NCI-H1694 treated with DMSO at 0.1 percent for 48 hours (cell line): Measurements from ENCODE around the gene HLA-C.
"Not testable (repeated sequence)": the region's sequence is repeated elsewhere in the genome, so short reads cannot be mapped to it uniquely, and the experiment has no call there.

Source experiments
- DNase-seq: peaks from one replicate; lab custom pipeline; 2025; lab: John Stamatoyannopoulos, UW

The HLA-C gene

DNA sequence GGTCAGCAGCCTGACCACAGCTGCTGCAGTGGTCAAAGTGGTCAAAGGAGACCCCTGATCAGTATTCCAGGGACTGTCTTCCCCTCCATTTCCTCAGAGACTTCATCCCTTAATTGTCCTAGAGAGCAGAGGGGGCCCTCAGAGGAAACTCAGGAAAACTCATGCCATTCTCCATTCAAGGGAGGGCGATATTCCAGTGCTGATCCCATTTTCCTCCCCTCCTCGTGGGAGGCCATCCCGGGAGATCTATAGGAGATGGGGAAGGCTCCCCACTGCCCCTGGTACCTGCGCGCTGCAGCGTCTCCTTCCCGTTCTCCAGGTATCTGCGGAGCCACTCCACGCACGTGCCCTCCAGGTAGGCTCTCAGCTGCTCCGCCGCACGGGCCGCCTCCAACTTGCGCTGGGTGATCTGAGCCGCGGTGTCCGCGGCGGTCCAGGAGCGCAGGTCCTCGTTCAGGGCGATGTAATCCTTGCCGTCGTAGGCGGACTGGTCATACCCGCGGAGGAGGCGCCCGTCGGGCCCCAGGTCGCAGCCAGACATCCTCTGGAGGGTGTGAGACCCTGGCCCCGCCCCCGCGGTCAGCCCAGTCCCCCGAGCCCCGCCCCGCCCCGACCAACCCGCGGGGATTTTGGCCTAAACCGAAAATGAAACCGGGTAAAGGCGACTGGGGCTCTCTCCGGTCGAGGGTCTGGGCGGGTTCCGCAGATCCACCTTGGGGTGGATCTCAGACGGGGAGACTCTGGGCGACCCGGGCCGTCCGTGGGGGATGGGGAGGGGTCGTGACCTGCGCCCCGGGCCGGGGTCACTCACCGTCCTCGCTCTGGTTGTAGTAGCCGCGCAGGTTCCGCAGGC, 878 bp downstream of the HLA-C start:
- DNase-seq = no peak

DNA sequence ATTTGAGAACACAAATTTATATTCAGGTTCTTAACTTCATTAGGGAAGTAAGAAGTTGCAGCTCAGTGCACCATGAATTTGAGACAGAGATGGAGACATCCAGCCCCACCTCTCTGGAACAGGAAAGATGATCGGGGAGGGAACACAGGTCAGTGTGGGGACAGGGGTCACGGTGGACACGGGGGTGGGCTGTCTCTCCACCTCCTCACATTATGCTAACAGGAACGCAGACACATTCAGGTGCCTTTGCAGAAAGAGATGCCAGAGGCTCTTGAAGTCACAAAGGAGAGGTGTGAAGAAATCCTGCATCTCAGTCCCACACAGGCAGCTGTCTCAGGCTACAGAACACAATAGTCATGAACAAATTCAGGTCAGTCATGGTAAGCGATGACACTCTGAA, 3.1 kb downstream of the HLA-C start:
- no peak for DNase-seq

DNA sequence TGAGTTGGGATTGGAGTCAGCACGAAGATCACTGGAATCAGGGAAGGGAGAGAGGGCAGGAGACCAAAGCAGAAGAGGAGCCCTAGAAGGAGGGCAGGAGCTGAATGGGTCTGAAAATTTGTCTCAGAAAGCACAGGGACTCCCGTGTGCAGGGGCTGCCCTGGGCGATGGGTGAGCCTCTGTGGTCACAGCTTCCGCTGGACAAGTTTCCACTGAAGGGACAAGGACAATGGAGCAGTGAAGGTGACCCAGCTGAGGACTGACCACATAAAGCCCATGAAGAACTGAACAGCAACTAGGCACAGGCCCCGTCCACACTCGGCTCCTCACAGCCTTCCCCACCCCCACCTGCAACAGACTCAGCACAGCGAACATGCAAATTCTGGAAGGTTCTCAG, 3.5 kb downstream of the HLA-C start:
- DNase-seq = no peak

DNA sequence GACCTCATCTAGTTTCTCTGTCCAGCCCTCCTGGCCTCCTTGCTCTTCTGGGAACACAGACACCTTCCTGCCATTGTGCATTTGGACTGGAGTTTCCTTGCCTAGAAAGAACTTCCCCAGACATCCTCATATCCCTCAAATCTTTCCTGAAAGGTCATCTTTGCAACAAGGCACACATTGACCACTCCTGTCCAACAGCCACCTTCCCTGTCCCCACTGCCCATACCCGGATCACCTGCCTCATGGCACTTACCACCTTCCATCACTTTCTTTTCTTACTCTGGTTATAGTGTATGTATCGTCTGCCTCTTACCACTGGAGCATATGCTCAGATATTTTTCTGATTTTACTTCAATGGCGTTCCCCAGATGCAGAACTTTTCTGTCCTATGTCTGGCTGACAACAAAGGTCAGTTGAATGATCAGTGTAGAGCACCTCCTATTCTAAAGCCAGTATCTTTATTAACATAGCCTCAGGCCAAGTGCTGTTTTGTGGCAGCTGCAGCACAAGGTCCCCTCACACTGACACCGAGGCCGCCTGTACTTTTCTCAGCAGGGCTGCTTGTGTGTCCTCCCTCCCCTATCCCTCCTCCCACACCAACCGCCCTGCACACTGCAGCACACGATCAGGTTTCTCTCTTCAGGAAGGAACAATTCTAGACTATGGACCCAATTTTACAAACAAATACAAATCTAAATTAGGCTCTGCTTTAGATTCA, 4.1 kb downstream of the HLA-C start:
- no peak for DNase-seq

DNA sequence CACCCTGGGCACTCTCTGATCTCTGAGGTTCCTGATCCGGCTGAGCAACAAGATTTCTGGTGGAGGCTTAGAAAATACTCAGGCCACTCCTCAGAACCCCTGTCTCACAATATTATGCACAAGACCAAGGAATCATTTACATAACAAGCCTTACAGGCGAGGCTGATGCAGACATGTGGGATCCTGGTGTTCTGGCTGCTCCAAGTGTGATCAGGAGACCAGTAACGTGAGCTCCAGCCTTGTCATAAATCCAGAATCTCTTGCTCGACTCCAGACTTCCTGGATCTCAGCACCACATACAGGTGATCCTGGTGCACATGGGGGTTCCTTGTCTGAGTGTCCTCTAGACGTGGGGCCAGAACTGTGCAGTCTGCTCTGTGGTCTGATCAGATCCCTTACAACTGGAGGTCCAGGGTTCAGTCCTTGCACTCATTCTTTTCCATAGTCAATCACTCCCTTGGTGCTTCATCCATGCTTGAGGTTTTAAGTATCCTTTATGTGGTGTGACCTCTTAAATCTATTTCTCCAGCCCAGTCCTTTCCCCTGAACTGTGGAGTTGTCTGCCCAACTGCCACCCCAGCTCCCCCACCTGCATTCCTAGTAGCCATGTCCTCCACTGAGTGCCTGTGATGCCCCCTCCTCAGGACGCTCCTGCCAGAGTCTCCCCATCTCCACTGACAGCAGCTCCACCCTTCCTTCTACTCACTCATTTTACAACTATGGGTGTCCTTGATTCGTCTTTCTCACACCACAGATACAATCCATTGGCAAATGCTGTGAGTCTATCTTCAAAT, 5.1 kb downstream of the HLA-C start:
- no peak for DNase-seq

DNA sequence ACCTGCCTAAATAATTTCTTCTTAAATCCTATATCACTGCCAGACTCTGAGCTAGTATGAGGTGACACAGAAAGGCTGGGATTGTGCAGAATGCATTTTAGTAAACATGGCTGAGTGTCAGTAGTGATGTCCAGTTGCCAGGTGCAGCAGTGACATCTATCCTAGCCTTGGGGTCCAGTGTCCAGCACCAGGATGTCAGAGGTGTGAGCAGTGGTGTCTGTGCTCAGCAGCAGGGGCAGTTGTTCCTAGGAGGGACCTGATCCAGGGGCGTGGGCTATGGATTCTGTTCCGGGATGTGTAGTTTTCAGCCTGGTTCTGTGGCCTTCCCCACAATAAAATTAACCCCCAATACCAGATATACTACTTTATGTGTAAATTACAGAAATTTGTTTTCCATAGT, 6.0 kb downstream of the HLA-C start:
- no peak for DNase-seq

DNA sequence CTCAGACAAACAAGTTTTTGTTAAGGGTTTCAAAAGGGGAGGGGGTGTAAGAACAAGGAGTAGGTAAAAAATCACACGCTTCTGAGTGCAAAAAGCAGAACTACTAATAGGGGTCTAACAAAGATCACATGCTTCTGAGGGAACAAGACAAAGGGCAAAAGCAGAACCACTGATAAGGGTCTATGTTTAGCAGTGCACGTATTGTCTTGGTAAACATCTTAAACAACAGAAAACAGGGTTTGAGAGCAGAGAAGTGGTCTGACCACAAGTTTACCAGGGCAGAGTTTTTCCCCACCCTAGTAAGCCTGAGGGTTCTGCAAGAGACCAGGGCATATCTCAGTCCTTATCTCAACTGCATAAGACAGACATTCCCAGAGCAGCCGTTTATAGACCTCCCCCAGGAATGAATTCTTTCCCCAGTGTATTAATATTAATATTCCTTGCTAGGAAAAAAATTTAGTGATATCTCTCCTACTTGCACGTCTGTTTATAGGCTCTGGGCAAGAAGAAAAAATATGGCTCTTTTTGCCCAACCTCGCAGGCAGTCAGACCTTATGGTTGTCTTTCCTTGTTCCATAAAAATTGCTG, 8.5 kb downstream of the HLA-C start:
- not testable (repeated sequence) for DNase-seq

DNA sequence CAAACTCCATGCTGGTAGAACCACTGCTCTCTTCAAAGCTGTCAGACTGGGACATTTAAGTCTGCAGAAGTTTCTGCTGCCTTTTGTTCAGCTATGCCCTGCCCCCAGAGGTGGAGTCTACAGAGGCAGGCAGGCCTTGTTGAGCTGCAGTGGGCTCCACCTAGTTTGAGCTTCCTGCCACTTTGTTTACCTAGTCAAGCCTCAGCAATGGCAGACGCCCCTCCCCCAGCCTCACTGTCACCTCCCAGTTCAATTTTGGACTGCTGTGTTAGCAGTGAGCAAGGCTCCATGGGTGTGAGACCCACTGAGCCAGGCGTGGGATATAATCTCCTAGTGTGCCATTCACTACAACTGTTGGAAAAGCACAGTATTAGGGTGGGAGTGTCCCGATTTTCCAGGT, 11.9 kb downstream of the HLA-C start:
- not testable (repeated sequence) for DNase-seq

DNA sequence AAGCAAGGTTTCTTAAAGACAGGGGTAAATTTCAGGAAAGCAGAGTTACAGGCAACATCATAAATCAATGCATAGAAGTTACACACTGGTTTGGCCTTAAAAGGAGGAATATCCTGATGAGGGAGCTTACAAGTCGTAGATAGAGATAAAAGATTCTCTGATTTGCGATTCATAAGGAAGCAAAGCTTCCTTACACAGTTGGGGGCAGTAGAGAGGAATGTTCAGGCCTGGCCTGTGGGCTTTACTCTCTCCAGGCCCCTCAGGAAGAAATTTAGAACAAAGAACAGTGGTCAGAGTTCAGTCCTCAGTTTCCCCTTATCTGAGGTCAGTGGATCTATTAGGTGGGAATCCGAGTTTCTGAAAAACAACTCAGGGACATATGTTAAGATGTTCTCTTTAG, 19.3 kb downstream of the HLA-C start:
- DNase-seq = no peak

DNA sequence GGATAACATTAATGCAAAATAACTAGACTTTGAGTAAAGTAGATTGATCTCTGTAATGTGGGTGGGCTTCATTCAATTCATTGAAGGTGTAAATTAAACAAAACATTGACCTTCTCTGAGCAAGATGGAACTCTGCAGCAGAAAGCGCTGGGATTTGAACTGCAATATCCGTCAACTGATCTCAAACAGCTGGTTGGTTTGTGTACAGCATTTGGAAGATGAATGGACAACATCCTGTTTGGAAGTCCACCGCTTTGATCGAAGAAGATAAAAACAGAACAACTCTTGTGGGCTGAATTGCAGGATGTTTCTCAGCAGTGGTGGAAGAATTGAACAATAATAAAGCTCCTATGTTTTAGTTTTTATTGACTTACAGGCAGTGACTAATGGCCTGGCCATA, 20.6 kb downstream of the HLA-C start:
- no peak for DNase-seq

DNA sequence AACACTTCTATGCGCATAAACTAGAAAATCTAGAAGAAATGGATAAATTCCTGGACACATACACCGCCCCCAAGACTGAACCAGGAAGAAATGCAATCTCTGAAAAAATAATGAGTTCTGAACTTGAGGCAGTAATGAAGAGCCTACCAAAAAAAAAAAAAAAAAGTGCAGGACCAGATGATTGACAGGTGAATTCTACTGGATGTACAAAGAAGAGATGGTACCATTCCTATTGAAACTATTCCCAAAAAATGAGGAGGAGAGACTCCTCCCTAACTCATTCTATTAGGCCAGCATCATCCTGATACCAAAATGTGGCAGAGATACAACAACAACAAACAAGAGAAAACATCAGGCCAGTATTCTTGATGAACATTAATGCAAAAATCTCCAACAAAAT, 22.7 kb downstream of the HLA-C start:
- no peak for DNase-seq

DNA sequence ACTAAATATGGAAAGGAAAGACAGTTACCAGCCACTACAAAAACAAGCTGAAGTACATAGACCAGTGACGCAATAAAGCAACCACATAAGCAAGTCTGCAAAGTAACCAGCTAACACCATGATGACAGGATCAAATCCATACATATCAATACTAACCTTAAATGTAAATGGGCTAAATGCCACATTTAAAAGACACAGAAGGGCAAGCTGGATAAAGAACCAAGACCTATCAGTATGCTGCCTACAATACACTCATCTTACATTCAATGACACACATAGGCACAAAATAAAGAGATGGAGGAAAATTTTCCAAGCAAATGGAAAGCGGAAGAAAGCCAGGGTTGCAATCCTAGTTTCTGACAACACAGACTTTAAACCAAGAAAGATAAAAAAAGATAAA, 24.1 kb downstream of the HLA-C start:
- DNase-seq = no peak

DNA sequence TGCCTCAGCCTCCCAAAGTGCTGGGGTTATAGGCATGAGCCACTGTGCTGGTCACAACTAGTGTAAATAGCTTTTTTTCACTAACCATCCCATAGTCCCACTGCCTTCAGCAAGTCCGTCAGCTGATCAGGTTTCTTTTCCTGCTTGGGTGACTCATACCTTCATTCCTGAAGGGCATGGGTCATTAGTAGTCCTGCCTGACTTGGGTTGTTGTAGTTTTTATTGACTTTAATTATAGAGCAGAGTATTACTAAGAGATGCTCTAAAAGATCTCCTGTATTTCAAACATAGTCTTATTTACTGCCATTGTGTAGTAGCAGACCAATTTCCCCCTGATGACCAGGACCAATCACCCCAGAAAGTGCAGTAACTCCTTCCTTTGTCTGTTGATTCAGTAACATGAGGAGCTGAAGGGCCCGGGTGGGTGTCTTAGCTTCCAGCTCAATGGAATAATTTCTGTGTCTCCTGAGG, 25.8 kb downstream of the HLA-C start:
- no peak for DNase-seq

DNA sequence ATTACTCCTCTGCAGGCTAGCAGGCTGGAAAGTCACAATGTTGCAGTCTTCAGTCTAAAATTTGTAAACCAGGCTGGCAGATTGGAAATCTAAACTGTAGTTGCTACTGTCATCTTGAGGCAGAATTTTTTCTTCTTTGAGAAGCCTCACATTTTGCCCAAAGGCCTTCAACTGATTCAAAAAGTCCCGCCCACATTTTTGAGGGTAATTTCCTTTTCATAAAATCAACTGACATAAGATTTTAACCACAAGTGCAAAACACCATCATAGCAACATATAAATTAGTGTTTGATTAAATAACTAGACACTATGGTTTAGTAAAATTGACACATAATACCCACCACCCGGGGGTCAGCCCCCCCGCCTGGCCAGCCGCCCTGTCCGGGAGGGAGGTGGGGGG, 28.4 kb downstream of the HLA-C start:
- no peak for DNase-seq

DNA sequence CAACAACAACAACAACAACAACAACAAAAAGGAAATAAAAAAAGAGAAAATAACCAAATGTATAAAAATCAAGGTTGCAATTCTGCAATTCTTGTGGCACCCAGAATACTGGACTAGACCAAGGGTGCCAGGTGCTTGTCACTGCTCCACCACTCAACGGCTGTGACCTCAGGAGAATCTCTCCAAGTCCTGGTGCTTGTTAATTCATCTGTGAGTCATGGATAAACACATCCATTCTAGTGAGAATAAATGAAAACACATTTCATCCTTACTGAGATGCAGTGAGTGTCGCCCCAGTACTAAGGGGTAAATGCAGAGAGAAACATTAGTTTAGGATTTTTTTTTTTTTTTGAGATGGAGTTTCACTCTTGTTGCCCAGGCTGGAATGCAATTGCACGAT, 32.0 kb downstream of the HLA-C start:
- no peak for DNase-seq

DNA sequence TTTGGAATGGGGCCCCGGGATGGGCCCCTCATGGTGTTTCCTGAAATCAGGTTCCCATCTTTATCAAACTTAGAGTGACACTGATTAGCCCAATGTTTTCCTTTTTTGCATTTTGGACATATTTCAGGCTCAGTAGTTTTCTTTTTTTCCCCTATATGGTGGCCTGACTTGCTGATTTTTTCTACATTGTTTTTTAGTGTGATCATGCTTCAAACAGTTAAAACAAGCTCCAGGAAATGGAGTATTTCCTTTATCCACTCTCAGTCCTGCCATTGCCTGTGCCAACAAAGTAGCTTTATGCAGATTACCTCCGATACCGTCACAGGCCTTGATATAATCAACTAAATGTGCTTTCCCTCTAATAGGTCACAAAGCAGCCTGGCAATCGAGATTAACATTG, 37.8 kb downstream of the HLA-C start:
- not testable (repeated sequence) for DNase-seq

DNA sequence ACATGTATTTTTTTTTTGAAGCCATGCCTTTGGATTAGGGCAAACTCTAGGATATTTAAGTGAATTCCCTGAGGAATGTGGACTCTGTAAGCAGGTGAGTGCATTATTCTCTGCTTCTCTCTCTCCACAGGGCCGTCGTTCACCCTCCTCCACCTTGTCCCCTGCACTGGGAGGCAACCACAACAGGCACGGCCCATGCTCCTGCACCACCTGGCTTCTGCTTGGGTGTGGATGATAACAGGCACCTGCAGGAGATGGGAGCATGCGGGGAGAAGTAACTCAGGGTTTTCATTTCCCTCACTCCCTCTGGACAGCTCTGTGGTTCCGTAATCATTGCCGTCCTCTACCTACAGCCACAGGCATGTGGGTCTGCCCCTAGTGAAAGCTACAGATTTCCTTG, 43.4 kb downstream of the HLA-C start:
- no peak for DNase-seq

DNA sequence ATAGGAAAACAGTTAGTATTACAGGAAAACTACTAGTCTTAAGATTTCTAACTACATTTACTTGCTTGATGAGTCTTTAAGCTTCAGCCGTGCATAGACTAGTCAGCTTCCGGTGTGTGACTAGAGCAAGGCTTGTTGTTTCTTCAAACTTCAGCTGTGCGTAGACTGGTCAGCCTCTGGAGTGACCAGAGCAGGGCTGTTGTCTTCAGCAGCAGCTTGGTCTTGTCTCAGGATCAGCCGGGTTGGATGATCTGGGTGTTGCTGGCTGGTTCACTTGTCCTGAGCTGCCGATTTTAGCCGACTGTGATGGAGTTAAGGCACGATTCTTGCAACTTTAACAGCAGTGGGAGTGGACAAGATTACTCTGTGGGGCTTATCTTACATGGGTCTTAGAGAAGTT, 44.7 kb downstream of the HLA-C start:
- no peak for DNase-seq

DNA sequence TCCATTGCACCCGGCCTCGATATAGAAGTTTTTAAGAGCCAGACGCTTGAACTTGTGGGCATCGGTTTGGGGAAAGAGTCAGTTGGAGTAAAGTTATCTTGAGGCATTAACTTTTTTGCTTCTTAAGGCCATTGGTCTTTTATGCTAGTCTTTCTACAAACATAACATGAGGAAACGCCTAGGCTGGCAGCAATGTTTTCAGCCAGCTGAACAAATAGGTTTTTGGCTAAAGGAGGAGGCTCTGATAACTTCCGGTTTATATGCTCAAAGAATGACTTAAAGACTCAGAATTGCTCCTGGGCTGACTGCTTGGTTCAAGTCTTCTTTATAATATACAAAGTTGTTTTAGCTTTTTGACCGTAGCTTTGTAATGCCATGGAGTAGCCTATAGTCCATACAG, 46.2 kb downstream of the HLA-C start:
- no peak for DNase-seq

DNA sequence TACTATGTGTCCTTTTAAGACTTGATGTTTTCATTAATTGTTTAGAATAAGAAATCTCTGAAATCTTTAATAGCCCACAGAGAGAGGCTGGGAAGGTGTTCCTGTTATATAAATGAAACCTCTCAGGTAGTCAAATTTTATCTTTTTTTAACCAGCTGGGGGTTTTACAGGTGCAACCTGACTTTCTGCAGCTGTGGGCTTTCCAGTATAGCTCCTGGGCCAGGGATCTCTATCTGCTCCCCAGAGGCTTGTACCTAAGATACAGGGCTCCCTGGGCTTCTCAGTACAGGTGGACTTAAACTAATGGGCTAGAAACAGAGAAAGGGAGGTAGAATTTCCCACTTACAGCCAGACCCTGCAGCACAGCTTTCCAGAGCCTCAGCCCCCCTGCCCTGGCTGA, 49.4 kb downstream of the HLA-C start:
- no peak for DNase-seq
